Esophagus squamous epithelium (tissue), 4 donors: ENCODE results near the gene SLX9.

Experiments
- CTCF ChIP-seq, 6 experiments: fragments of 450-650 bp in 4 of 6; fragments of 200-600 bp in 2 of 6; sonication (generic) in 2 of 6; IDR thresholded peaks; one replicate each; pipeline ENCODE4 v1.5.1; 2016 to 2019; ENCODE audit warnings: antibody characterized with exemption in 6 of 6, mild to moderate bottlenecking in 4 of 6, moderate library complexity in 4 of 6
- POLR2A ChIP-seq, 4 donors: fragments of 450-650 bp; IDR thresholded peaks; one replicate each; pipeline ENCODE4 v1.6.1; 2017; ENCODE audit warnings: antibody characterized with exemption in 4 of 4, mild to moderate bottlenecking in 4 of 4, moderate library complexity in 3 of 4

GRCh38 chr21:45004059-45004422, 64.2 kb downstream of the SLX9 start:
- TF ChIP-seq CTCF (IDR thresholded peaks at IDR 0.05) (no peak), POLR2A (IDR thresholded peaks at IDR 0.05) (no peak)
